ENCODE results near the gene CHN2.

Gene CHN2

GRCh38 chr7:29296421-29296820 is 101.8 kb downstream of the CHN2 start:
- Histone ChIP-seq H3K4me1 (ENCODE audit: control insufficient read depth, insufficient read depth, low read length) (peaks cover 14% of the 10 kb centered on the region), H3K27me3 (ENCODE audit: control insufficient read depth, insufficient read depth, low read length) (no peaks in the 10 kb centered on the region), H3K9ac (ENCODE audit: low read depth, low read length) (no peak overlapping the region), H3K36me3 (ENCODE audit: control insufficient read depth, insufficient read depth, low read length) (no peaks in the 10 kb centered on the region), H3K9me3 (ENCODE audit: control insufficient read depth, insufficient read depth, low read length) (no peaks in the 10 kb centered on the region), H3K4me3 (ENCODE audit: low read depth, low read length) (no peak overlapping the region)

DNA sequence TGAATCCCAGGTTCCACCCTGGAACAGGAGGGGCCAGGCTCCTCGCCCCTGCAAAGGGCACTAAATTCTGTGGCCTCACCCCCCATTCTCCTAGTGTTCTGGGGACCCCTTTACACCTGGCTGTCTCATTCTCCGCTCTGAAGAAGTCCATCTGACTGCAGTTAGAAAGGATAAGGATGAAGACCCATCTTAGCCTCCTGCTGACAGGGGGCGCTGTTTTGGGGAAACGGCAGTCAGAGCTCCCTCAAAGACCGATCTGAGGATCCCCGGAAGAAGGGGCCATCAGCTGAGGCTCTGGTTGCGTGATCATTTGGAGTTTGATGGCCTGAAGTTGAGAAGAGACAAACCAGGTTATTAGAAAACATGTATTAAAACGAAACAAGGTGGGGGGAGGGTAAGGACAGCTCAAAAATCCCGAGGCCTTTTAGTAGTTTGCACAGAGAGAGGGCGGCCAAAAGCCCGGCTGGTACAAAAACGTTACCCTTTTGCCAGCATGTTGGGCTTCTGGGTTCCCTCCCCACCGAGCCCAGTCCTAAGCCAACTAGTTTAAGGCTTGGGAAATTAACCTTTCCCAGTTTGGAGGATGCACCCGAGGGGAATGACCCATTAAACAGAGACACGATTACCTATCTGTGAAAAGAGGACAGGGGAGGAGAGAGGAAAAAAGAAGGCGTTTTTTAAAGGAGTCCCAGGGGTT is 102.8 kb downstream of the CHN2 start:
- Histone ChIP-seq H3K36me3 (ENCODE audit: control insufficient read depth, insufficient read depth, low read length) (no peaks in the 10 kb centered on the region), H3K9me3 (ENCODE audit: control insufficient read depth, insufficient read depth, low read length) (no peaks in the 10 kb centered on the region), H3K9ac (ENCODE audit: low read depth, low read length) (no peak overlapping the region), H3K27me3 (ENCODE audit: control insufficient read depth, insufficient read depth, low read length) (no peaks in the 10 kb centered on the region), H3K4me1 (ENCODE audit: control insufficient read depth, insufficient read depth, low read length) (peaks cover 14% of the 10 kb centered on the region), H3K4me3 (ENCODE audit: low read depth, low read length) (no peak overlapping the region)

DNA sequence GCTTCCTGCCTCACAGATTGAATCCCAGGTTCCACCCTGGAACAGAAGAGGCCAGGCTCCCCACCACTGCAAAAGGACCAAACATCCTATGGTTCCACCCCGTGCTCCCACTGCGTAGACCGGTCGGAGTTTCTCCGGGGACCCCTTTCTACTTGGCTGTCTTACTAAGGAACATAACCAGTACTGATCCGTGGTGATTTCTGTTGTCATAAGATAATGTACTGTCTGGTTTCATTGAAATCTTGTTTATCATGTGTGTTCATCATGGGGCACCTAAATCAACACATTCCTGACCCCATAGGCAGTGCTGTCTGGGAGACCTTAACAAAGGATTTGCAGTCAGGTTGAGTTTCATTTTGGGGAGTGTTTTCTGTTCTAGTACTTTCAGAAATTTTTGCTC is 104.5 kb downstream of the CHN2 start:
- H3K9me3 ChIP-seq (ENCODE audit: control insufficient read depth, insufficient read depth, low read length), result no peaks in the 10 kb centered on the region
- no peak overlapping the region for H3K9ac ChIP-seq (ENCODE audit: low read depth, low read length)
- H3K4me3 ChIP-seq (ENCODE audit: low read depth, low read length), result no peak overlapping the region
- peaks cover 14% of the 10 kb centered on the region for H3K4me1 ChIP-seq (ENCODE audit: control insufficient read depth, insufficient read depth, low read length)
- H3K36me3 ChIP-seq (ENCODE audit: control insufficient read depth, insufficient read depth, low read length), result no peaks in the 10 kb centered on the region
- no peaks in the 10 kb centered on the region for H3K27me3 ChIP-seq (ENCODE audit: control insufficient read depth, insufficient read depth, low read length)

- H3K4me3 ChIP-seq (ENCODE audit: low read depth, low read length), result no peak overlapping the region
- H3K9me3 ChIP-seq (ENCODE audit: control insufficient read depth, insufficient read depth, low read length), result no peaks in the 10 kb centered on the region
- no peak overlapping the region for H3K9ac ChIP-seq (ENCODE audit: low read depth, low read length)
- H3K27me3 ChIP-seq (ENCODE audit: control insufficient read depth, insufficient read depth, low read length), result no peaks in the 10 kb centered on the region
- no peaks in the 10 kb centered on the region for H3K36me3 ChIP-seq (ENCODE audit: control insufficient read depth, insufficient read depth, low read length)
- H3K4me1 ChIP-seq (ENCODE audit: control insufficient read depth, insufficient read depth, low read length), result peaks cover 14% of the 10 kb centered on the region
Measured at GRCh38 chr7:29300026-29300480, 105.5 kb downstream of the CHN2 start.

DNA sequence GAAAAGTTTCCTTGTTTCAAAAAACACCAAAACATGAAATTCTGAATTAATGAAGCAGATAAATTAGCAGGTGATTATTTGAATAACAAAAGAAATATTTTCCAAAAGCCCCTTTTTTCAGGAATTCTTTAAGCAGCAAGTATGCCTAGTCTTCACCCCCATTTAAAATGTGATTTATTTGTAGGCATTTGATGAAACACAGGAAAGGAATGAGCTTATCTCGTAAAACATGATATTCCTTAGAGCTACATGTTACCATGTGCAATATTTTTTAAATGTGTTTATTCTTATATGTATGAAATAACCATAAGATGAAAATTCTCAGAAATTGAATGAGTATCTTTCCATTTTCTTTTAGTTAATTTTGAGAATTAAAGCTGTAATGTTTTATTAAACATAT is 106.1 kb downstream of the CHN2 start:
- Histone ChIP-seq H3K9me3 (ENCODE audit: control insufficient read depth, insufficient read depth, low read length) (no peaks in the 10 kb centered on the region), H3K36me3 (ENCODE audit: control insufficient read depth, insufficient read depth, low read length) (no peaks in the 10 kb centered on the region), H3K4me3 (ENCODE audit: low read depth, low read length) (no peak overlapping the region), H3K9ac (ENCODE audit: low read depth, low read length) (no peak overlapping the region), H3K4me1 (ENCODE audit: control insufficient read depth, insufficient read depth, low read length) (peaks cover 14% of the 10 kb centered on the region), H3K27me3 (ENCODE audit: control insufficient read depth, insufficient read depth, low read length) (no peaks in the 10 kb centered on the region)

DNA sequence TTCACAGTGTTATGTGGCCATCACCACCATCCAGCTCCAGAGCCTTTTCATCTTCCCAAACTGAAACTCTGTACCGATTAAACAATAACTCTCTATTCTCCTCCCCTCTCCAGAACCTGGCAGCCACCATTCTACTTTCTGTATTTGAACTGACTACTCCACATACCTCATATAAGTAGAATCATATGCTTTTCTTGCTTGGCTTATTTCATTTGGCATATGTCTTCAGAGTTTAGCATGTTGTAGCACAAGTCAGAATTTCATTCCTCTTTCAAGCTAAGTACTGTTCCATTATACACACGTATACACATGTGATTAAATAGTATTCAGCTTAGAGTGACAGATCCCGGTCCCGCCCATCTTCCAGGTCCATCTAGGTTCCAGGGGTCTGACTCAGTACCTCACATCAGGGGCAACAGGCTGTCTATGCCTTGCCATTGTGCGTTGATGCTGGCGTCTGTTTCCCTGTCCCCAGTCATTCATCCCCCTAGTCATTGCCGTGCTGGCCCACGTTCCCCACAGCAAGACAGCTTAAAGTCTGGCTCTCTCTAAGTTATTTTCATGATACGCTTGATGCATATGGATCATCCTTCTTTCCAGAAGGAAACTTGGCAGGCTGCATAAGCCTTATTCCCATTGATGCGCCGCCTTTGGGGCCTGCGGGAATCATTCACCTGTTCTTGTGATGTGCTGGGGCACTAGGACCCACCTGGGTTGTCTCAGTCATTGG is 108.3 kb downstream of the CHN2 start:
- H3K27me3 ChIP-seq (ENCODE audit: control insufficient read depth, insufficient read depth, low read length), result no peaks in the 10 kb centered on the region
- no peaks in the 10 kb centered on the region for H3K9me3 ChIP-seq (ENCODE audit: control insufficient read depth, insufficient read depth, low read length)
- no peaks in the 10 kb centered on the region for H3K36me3 ChIP-seq (ENCODE audit: control insufficient read depth, insufficient read depth, low read length)
- H3K4me1 ChIP-seq (ENCODE audit: control insufficient read depth, insufficient read depth, low read length), result peaks cover 8% of the 10 kb centered on the region
- H3K4me3 ChIP-seq (ENCODE audit: low read depth, low read length), result no peak overlapping the region
- no peak overlapping the region for H3K9ac ChIP-seq (ENCODE audit: low read depth, low read length)

- Histone ChIP-seq H3K9ac (ENCODE audit: low read depth, low read length) (no peak overlapping the region), H3K27me3 (ENCODE audit: control insufficient read depth, insufficient read depth, low read length) (no peaks in the 10 kb centered on the region), H3K36me3 (ENCODE audit: control insufficient read depth, insufficient read depth, low read length) (no peaks in the 10 kb centered on the region), H3K9me3 (ENCODE audit: control insufficient read depth, insufficient read depth, low read length) (no peaks in the 10 kb centered on the region), H3K4me1 (ENCODE audit: control insufficient read depth, insufficient read depth, low read length) (peaks cover 6% of the 10 kb centered on the region), H3K4me3 (ENCODE audit: low read depth, low read length) (no peak overlapping the region)
Measured at GRCh38 chr7:29304756-29305155, 110.2 kb downstream of the CHN2 start.

GRCh38 chr7:29306319-29306991 is 111.9 kb downstream of the CHN2 start:
- Histone ChIP-seq H3K4me1 (ENCODE audit: control insufficient read depth, insufficient read depth, low read length) (peaks cover 6% of the 10 kb centered on the region), H3K9ac (ENCODE audit: low read depth, low read length) (no peak overlapping the region), H3K36me3 (ENCODE audit: control insufficient read depth, insufficient read depth, low read length) (no peaks in the 10 kb centered on the region), H3K4me3 (ENCODE audit: low read depth, low read length) (no peak overlapping the region), H3K27me3 (ENCODE audit: control insufficient read depth, insufficient read depth, low read length) (no peaks in the 10 kb centered on the region), H3K9me3 (ENCODE audit: control insufficient read depth, insufficient read depth, low read length) (no peaks in the 10 kb centered on the region)

DNA sequence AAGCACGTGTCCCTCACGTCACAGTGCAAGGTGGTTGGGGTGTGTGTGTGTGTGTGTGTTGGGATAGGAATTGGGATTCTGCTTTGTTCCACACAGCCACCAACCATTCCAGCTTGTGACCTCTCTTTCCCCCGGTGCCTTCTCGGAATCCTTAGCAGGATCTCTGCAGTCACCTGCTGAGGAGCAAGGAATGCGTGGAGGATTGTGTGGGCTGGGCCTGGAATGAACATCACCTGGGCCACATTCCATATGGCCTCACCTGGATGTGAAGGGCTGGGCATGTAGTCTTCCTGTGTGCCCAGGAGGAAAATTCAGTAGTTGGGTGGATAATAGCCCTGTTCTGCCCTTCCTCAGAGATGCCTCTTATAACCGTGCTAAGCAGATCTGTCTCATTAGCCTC is 113.8 kb downstream of the CHN2 start:
- H3K27me3 ChIP-seq (ENCODE audit: control insufficient read depth, insufficient read depth, low read length), result no peaks in the 10 kb centered on the region
- H3K4me1 ChIP-seq (ENCODE audit: control insufficient read depth, insufficient read depth, low read length), result peaks cover 6% of the 10 kb centered on the region
- H3K36me3 ChIP-seq (ENCODE audit: control insufficient read depth, insufficient read depth, low read length), result no peaks in the 10 kb centered on the region
- no peak overlapping the region for H3K4me3 ChIP-seq (ENCODE audit: low read depth, low read length)
- H3K9ac ChIP-seq (ENCODE audit: low read depth, low read length), result no peak overlapping the region
- H3K9me3 ChIP-seq (ENCODE audit: control insufficient read depth, insufficient read depth, low read length), result no peaks in the 10 kb centered on the region

DNA sequence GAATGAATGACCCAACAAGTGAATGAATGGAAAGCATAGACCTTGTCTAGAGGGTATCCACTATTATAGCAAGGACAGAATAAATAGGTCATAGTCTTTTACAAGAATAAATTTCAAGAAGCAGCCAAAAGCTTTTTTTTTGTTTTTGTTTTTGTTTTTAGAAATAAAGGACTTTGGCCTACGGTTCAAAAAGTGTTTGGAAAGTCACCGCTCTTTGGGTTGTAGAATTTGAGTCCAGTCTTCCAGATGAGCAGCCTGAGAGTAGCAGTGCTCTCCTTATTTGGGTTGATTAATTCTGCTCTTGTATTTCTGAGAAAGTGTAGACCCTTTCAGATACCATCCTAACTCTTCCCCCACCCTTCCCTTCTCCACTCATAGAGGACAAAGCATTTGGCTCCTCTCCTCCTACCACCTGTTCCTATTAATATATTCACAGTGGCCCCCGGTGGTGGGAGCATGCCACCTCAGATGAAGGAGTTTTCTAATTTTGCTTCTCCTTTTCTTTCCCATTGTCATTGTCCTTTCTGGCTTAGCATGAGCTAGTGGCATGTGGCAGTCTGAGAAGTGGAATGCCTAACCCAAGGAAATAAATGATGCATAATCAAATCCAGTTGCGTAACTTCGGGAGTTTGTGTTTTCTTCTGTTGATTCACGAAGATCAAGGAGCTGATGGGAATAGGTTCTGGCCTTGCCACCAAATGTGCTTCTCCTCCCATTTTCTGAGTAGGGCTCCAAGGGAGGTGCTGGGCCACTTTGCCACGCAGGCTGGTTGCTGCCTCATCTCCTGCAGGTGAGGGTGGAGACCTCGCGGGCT is 114.7 kb downstream of the CHN2 start:
- peaks cover 6% of the 10 kb centered on the region for H3K4me1 ChIP-seq (ENCODE audit: control insufficient read depth, insufficient read depth, low read length)
- H3K4me3 ChIP-seq (ENCODE audit: low read depth, low read length), result no peak overlapping the region
- no peak overlapping the region for H3K9ac ChIP-seq (ENCODE audit: low read depth, low read length)
- H3K36me3 ChIP-seq (ENCODE audit: control insufficient read depth, insufficient read depth, low read length), result no peaks in the 10 kb centered on the region
- no peaks in the 10 kb centered on the region for H3K27me3 ChIP-seq (ENCODE audit: control insufficient read depth, insufficient read depth, low read length)
- H3K9me3 ChIP-seq (ENCODE audit: control insufficient read depth, insufficient read depth, low read length), result no peaks in the 10 kb centered on the region

DNA sequence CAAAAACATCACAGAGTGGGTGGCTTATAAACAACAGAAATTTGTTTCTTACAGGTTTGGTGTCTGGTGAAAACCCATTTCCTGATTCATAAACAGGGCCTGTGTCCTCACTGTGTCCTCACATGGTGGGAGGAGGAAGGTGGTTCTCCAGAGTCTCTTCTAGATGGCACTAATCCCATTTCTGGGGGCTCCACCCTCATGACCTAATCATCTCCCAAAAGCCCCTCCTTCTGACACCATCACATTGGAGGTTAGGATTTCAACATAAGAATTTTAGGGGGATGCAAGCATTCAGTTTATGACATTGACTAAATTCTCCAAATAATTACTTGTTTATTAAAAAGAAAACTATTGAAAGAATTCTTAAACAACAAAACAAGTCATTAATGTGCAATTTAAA is 116.0 kb downstream of the CHN2 start:
- peaks cover 6% of the 10 kb centered on the region for H3K4me1 ChIP-seq (ENCODE audit: control insufficient read depth, insufficient read depth, low read length)
- no peaks in the 10 kb centered on the region for H3K27me3 ChIP-seq (ENCODE audit: control insufficient read depth, insufficient read depth, low read length)
- H3K36me3 ChIP-seq (ENCODE audit: control insufficient read depth, insufficient read depth, low read length), result no peaks in the 10 kb centered on the region
- no peak overlapping the region for H3K9ac ChIP-seq (ENCODE audit: low read depth, low read length)
- no peak overlapping the region for H3K4me3 ChIP-seq (ENCODE audit: low read depth, low read length)
- no peaks in the 10 kb centered on the region for H3K9me3 ChIP-seq (ENCODE audit: control insufficient read depth, insufficient read depth, low read length)
